Mesendoderm (in vitro differentiated cells): Measurements from ENCODE around the gene TSPEAR.

ENCODE experiments used
- DNase-seq: peaks from one replicate; pipeline ENCODE4 v3.0.0; 2013
- H2AK5ac ChIP-seq: 2 replicates; pipeline ENCODE4 v1.6.1; 2013; ENCODE audit warnings: low read length, inconsistent platforms
- H2BK120ac ChIP-seq: 2 replicates; pipeline ENCODE4 v1.6.1; 2013; ENCODE audit warnings: low read depth, mild to moderate bottlenecking, low read length, moderate library complexity, mixed read lengths
- H2BK15ac ChIP-seq: replicated peaks from 2 replicates; pipeline ENCODE4 v1.6.1; 2013; ENCODE audit warnings: low read depth, mild to moderate bottlenecking, moderate library complexity
- H2BK5ac ChIP-seq: 2 replicates; pipeline ENCODE4 v1.6.1; 2013; ENCODE audit warnings: low read length, inconsistent platforms
- H3K18ac ChIP-seq: 2 replicates; pipeline ENCODE4 v1.6.1; 2013; ENCODE audit warnings: mild to moderate bottlenecking, low read length, mixed read lengths
- H3K23ac ChIP-seq: one replicate; pipeline ENCODE4 v1.6.1; 2013; ENCODE audit warnings: low read length
- H3K27ac ChIP-seq: 2 replicates; pipeline ENCODE4 v1.5.1; 2013; ENCODE audit warnings: low read depth, mild to moderate bottlenecking, inconsistent platforms, low read length, moderate library complexity
- H3K27me3 ChIP-seq: 2 replicates; pipeline ENCODE4 v1.6.1; 2013; ENCODE audit warnings: low read length, control low read depth, mild to moderate bottlenecking, inconsistent platforms; ENCODE audit not compliant: insufficient read depth, poor library complexity
- H3K36me3 ChIP-seq: 2 replicates; pipeline ENCODE4 v1.6.1; 2013; ENCODE audit warnings: low read length, inconsistent platforms; ENCODE audit not compliant: control insufficient read depth, insufficient read depth
- H3K4ac ChIP-seq: one replicate; pipeline ENCODE4 v1.6.1; 2013; ENCODE audit warnings: low read depth, mild to moderate bottlenecking, low read length, moderate library complexity
- H3K4me1 ChIP-seq: 2 replicates; pipeline ENCODE4 v1.6.1; 2013; ENCODE audit warnings: low read depth, low read length, inconsistent platforms; ENCODE audit not compliant: control insufficient read depth
- H3K4me2 ChIP-seq: 2 replicates; pipeline ENCODE4 v1.6.1; 2013; ENCODE audit warnings: low read length
- H3K4me3 ChIP-seq: 2 replicates; pipeline ENCODE4 v1.5.1; 2013; ENCODE audit warnings: mild to moderate bottlenecking, low read length
- H3K56ac ChIP-seq: one replicate; pipeline ENCODE4 v1.6.1; 2013; ENCODE audit warnings: low read length
- H3K79me1 ChIP-seq: 2 replicates; pipeline ENCODE4 v1.6.1; 2013; ENCODE audit warnings: low read length, inconsistent platforms
- H3K79me2 ChIP-seq: 2 replicates; pipeline ENCODE4 v1.6.1; 2013; ENCODE audit warnings: mild to moderate bottlenecking, low read length; ENCODE audit not compliant: control insufficient read depth, insufficient read depth
- H3K9ac ChIP-seq: 2 replicates; pipeline ENCODE4 v1.6.1; 2013; ENCODE audit warnings: low read length, inconsistent platforms
- H4K5ac ChIP-seq: one replicate; pipeline ENCODE4 v1.6.1; 2013; ENCODE audit warnings: low read length
- H4K8ac ChIP-seq: one replicate; pipeline ENCODE4 v1.6.1; 2013; ENCODE audit warnings: low read depth, mild to moderate bottlenecking, control low read depth, low read length, moderate library complexity
- WGBS: extraction: QIAGEN DNeasy Blood & Tissue Kit; methylation state at CpG from one replicate; pipeline ENCODE4 v1.1.7; 2013; ENCODE audit warnings: low lambda C conversion rate, missing lambda C conversion rate; ENCODE audit not compliant: insufficient coverage; ENCODE audit errors: extremely low coverage; 5-methylcytosine and 5-hydroxymethylcytosine counted together

TSPEAR gene

DNA sequence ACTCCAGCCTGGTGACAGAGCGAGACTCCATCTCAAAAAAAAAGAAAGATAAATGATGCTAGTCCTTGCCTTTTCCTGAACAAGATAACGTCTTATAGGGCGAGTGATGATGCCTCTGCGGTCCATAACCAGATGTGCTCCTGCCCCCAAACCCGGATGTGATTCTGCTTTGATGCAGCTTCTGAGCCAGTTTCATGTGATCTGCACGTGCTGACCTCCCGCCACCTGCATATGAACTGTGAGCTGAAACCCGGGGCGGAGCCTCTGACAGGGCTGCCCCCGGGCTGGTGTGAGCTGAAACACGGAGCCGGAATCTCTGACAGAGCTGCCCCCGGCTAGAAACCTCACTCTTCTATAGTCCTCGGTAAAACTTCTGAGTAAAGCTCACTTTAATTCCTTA lies 58.2 kb downstream of the TSPEAR start:
- no peak overlapping the region for H4K5ac ChIP-seq
- H3K4ac ChIP-seq: no peak overlapping the region
- no peaks in the 10 kb centered on the region for H3K27me3 ChIP-seq
- H3K36me3 ChIP-seq: no peaks in the 10 kb centered on the region
- no peak overlapping the region for H3K56ac ChIP-seq
- no peaks in the 10 kb centered on the region for H3K79me1 ChIP-seq
- no peak overlapping the region for H3K18ac ChIP-seq
- H3K4me3 ChIP-seq: no peak overlapping the region
- no peak overlapping the region for H2BK5ac ChIP-seq
- H2BK120ac ChIP-seq: no peak overlapping the region
- no peak overlapping the region for H2AK5ac ChIP-seq
- H3K79me2 ChIP-seq: no peaks in the 10 kb centered on the region
- H3K4me1 ChIP-seq: no peaks in the 10 kb centered on the region
- H4K8ac ChIP-seq: no peak overlapping the region
- WGBS: no CpG with 5 or more reads among the region's 14 CpGs
- no peak for DNase-seq
- no peak overlapping the region for H3K4me2 ChIP-seq
- H3K27ac ChIP-seq: no peak overlapping the region
- H2BK15ac ChIP-seq: no peak overlapping the region
- no peak overlapping the region for H3K23ac ChIP-seq
- no peak overlapping the region for H3K9ac ChIP-seq

GRCh38 chr21:44650973-44651675 lies 60.2 kb downstream of the TSPEAR start:
- H3K79me1 ChIP-seq: no peaks in the 10 kb centered on the region
- no peak overlapping the region for H4K8ac ChIP-seq
- no peak overlapping the region for H3K4me3 ChIP-seq
- H2AK5ac ChIP-seq: no peak overlapping the region
- no peak overlapping the region for H2BK120ac ChIP-seq
- no peaks in the 10 kb centered on the region for H3K4me1 ChIP-seq
- no peak overlapping the region for H3K27ac ChIP-seq
- no peaks in the 10 kb centered on the region for H3K27me3 ChIP-seq
- H3K56ac ChIP-seq: no peak overlapping the region
- no peaks in the 10 kb centered on the region for H3K36me3 ChIP-seq
- no peak overlapping the region for H4K5ac ChIP-seq
- H2BK5ac ChIP-seq: no peak overlapping the region
- no peak overlapping the region for H3K23ac ChIP-seq
- no peak for DNase-seq
- no peak overlapping the region for H3K4ac ChIP-seq
- H2BK15ac ChIP-seq: no peak overlapping the region
- no peak overlapping the region for H3K9ac ChIP-seq
- H3K4me2 ChIP-seq: no peak overlapping the region
- H3K79me2 ChIP-seq: no peaks in the 10 kb centered on the region
- WGBS: no CpG with 5 or more reads among the region's 12 CpGs
- no peak overlapping the region for H3K18ac ChIP-seq

DNA sequence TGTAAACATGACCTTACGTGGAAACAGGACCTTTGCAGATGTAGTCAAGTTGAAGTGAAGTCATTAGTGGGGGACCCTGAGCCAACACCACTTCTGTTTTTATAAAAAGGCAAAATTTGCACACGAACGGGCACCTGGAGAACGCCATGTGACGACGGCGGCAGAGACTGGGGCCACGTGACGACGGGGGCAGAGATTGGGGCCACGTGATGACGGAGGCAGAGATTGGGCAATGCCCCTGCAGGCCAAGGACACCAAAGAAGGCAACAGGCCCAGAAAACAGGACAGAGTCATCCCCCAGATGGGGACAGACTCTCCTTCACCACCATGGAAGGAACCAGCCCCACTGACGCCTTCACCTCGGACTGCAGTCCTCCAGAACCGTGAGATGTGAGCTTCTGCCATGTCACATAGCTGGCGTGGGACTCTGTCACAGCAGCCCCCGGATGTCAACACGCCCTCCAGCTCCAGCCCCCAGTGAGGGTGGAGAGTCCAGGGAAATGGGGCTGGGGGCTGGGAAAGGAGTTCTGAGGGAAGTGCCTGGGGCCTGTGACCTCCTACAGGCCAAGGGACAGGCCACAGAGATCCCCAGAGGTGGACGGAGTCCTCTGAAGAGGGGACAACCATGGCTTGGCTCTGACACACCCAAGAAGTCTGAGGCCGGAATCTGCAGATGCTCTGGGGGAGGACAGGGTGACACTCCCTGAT lies 61.0 kb downstream of the TSPEAR start:
- no peak overlapping the region for H3K56ac ChIP-seq
- H3K18ac ChIP-seq: no peak overlapping the region
- no peak overlapping the region for H3K4me2 ChIP-seq
- H3K79me1 ChIP-seq: no peaks in the 10 kb centered on the region
- no peak overlapping the region for H3K4me3 ChIP-seq
- no CpG with 5 or more reads among the region's 20 CpGs for WGBS
- H3K27me3 ChIP-seq: no peaks in the 10 kb centered on the region
- no peak overlapping the region for H2BK5ac ChIP-seq
- H3K9ac ChIP-seq: no peak overlapping the region
- H2BK15ac ChIP-seq: no peak overlapping the region
- H3K79me2 ChIP-seq: no peaks in the 10 kb centered on the region
- no peak overlapping the region for H4K8ac ChIP-seq
- no peaks in the 10 kb centered on the region for H3K36me3 ChIP-seq
- no peak overlapping the region for H2AK5ac ChIP-seq
- H3K4ac ChIP-seq: no peak overlapping the region
- H3K23ac ChIP-seq: no peak overlapping the region
- H3K27ac ChIP-seq: no peak overlapping the region
- no peak for DNase-seq
- no peak overlapping the region for H4K5ac ChIP-seq
- no peaks in the 10 kb centered on the region for H3K4me1 ChIP-seq
- no peak overlapping the region for H2BK120ac ChIP-seq

GRCh38 chr21:44649521-44650100 lies 61.8 kb downstream of the TSPEAR start:
- no CpG with 5 or more reads among the region's 18 CpGs for WGBS
- no peaks in the 10 kb centered on the region for H3K27me3 ChIP-seq

DNA sequence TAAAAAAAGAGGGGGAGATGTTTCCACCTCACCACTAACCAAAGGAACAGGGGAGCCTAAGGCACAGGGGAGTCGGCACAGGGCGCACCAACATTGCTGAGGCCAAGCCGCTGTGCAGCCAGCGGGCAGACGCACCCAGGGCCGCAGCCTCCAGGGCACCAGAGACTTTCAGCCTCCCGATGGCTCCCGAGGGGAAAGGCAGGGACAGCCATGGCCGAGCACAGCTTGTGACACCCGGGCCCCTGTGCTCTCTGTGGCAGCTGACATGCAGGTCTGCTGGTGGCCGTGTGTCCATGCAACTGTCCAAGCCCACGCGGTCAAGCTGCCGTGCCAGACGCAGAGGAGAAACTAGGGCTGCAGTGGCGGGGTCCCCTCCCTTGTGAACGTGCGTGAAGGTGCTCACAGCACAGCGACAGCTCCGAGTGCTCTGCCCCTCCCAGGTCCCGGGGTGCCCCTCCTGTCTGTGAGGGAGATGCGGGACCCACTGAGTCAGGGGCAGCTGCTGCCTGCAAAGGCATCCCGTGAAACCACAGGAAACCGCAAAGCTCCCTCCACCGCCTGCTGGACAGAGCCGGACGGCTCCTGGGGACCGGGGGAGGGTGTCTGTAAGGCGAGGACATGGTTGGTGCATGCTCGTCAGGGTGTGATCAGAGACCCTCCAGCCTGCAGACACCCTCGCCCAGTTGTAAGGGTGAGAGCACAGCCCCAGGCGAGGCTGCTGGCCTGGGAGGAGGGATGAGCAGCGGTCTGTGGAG lies 62.6 kb downstream of the TSPEAR start:
- Histone ChIP-seq H2BK15ac (no peak overlapping the region), H3K4ac (no peak overlapping the region), H3K23ac (no peak overlapping the region), H2AK5ac (no peak overlapping the region), H3K4me3 (no peak overlapping the region), H3K4me2 (no peak overlapping the region), H3K36me3 (no peaks in the 10 kb centered on the region), H3K9ac (no peak overlapping the region), H3K79me2 (no peaks in the 10 kb centered on the region), H4K8ac (no peak overlapping the region), H3K79me1 (no peaks in the 10 kb centered on the region), H3K56ac (no peak overlapping the region), H3K18ac (no peak overlapping the region), H4K5ac (no peak overlapping the region), H2BK5ac (no peak overlapping the region), H3K4me1 (no peaks in the 10 kb centered on the region), H2BK120ac (no peak overlapping the region), H3K27me3 (no peaks in the 10 kb centered on the region), H3K27ac (no peak overlapping the region)
- WGBS: no CpG with 5 or more reads among the region's 33 CpGs
- no peak for DNase-seq

More at GRCh38 chr21:44649521-44650100, 61.8 kb downstream of the TSPEAR start:
- Histone ChIP-seq H3K4me2 (no peak overlapping the region), H3K4ac (no peak overlapping the region), H3K4me1 (no peaks in the 10 kb centered on the region), H4K5ac (no peak overlapping the region), H3K56ac (no peak overlapping the region), H2BK5ac (no peak overlapping the region), H2BK15ac (no peak overlapping the region), H3K18ac (no peak overlapping the region), H3K79me2 (no peaks in the 10 kb centered on the region), H3K79me1 (no peaks in the 10 kb centered on the region), H3K4me3 (no peak overlapping the region), H2BK120ac (no peak overlapping the region), H3K36me3 (no peaks in the 10 kb centered on the region), H3K27ac (no peak overlapping the region), H2AK5ac (no peak overlapping the region), H3K9ac (no peak overlapping the region), H4K8ac (no peak overlapping the region), H3K23ac (no peak overlapping the region)
- DNase-seq: no peak
